Lung (tissue), 12 donors: ENCODE results near the gene PODXL. TPM values are rescaled to one million over a fixed set of nuclear protein-coding genes. Genes with fewer than 3 reads are reported as not detected.

ENCODE experiments used
- ATAC-seq: fragments of 200-7000 bp; cut with Tn5 transposase; one replicate; pipeline ENCODE4 v1.9.1; 2020; ENCODE audit warnings: moderate number of reproducible peaks; ENCODE audit not compliant: insufficient read depth, low FRiP score
- DNase-seq, 3 donors: peaks; one replicate each; pipeline ENCODE4 v3.0.0-alpha.2; 2013 to 2017
- H3K27ac ChIP-seq, 2 donors: one replicate each; pipeline ENCODE4 v1.5.1; 2013; ENCODE audit warnings: mild to moderate bottlenecking in 2 of 2, moderate library complexity in 2 of 2, control low read depth in 1 of 2, inconsistent platforms in 1 of 2, low read depth in 1 of 2, low read length in 1 of 2
- H3K27me3 ChIP-seq, 3 donors: one replicate each; pipeline ENCODE4 v1.5.1; 2013; ENCODE audit warnings: low read length in 2 of 3; ENCODE audit not compliant: control insufficient read depth in 3 of 3, insufficient read depth in 3 of 3
- H3K36me3 ChIP-seq, 4 donors: one replicate each; pipeline ENCODE4 v1.5.1; 2013; ENCODE audit warnings: low read length in 4 of 4, mild to moderate bottlenecking in 1 of 4, moderate library complexity in 1 of 4; ENCODE audit not compliant: control insufficient read depth in 4 of 4, insufficient read depth in 4 of 4
- H3K4me1 ChIP-seq, 5 donors: one replicate each; pipeline ENCODE4 v1.5.1; 2013; ENCODE audit warnings: low read length in 5 of 5, mild to moderate bottlenecking in 2 of 5, moderate library complexity in 1 of 5; ENCODE audit not compliant: control insufficient read depth in 5 of 5, insufficient read depth in 5 of 5
- H3K4me3 ChIP-seq: one replicate; pipeline ENCODE4 v1.5.1; 2013; ENCODE audit warnings: mild to moderate bottlenecking, control low read depth, moderate library complexity
- H3K9ac ChIP-seq, 2 donors: one replicate each; pipeline ENCODE4 v1.5.1; 2013; ENCODE audit warnings: low read length in 2 of 2, control low read depth in 1 of 2; ENCODE audit not compliant: insufficient read depth in 1 of 2
- H3K9me3 ChIP-seq, 4 donors: one replicate each; pipeline ENCODE4 v1.5.1; 2013; ENCODE audit warnings: low read length in 3 of 4, mild to moderate bottlenecking in 1 of 4, moderate library complexity in 1 of 4; ENCODE audit not compliant: control insufficient read depth in 4 of 4, insufficient read depth in 3 of 4
- WGBS, 2 donors: extraction: QIAGEN DNeasy Blood & Tissue Kit; methylation state at CpG; one replicate each; pipeline ENCODE4 v1.1.7; 2013; 5-methylcytosine and 5-hydroxymethylcytosine counted together
- polyA plus RNA-seq, 2 donors: library from polyadenylated mRNA; stranded (reverse); fragments of 200-250 nt; gene quantifications; one replicate each; pipeline ENCODE4 v1.2.1, GENCODE V29; 2013
- total RNA-seq, 2 donors: library from RNA; depleted of rRNA in 1 of 2; stranded (reverse); fragments of >200 nt in 1 of 2; gene quantifications; one replicate each; pipeline ENCODE4 v1.2.1, GENCODE V29; 2014 to 2021
- TF ChIP-seq, protein P1 (sequence below): IDR thresholded peaks from 2 replicates; pipeline ENCODE4 v1.5.1; 2012; ENCODE audit warnings: mild to moderate bottlenecking; ENCODE audit errors: control extremely low read depth, extremely low read depth
- donor health status: control.
- donor health status: control.
- donor health status: Bipolar disorder and iron deficiency.
- donor health status: healthy.
- donor health status: DM: yes; HTN: yes; CAD: no.

PODXL gene
- total and polyA plus RNA-seq, 4 donors: 24.3 to 133 (median 57.6) TPM

DNA sequence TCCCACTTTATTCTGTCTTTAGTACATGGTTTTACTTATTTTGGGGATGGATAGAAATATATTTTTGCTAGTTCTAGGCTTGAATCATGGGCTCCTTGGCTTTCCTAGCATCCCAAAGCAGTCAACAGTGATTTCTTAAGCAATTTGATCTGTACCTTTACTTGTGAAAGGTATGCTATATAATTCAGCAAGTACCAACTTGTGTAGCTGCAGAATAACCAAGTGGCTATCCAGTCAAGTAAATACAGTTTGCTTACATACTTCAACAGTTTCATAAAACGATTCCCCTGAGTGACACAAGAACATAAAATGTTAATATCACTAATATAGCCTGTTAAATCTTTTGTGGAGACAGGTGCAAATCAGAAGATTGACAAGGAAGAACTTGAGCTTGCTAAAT is 67.2 kb downstream of the PODXL start:
- WGBS, 2 donors: 67 to 96% methylated on average over 1 of the region's 1 CpG
- TF ChIP-seq, protein P1, sequence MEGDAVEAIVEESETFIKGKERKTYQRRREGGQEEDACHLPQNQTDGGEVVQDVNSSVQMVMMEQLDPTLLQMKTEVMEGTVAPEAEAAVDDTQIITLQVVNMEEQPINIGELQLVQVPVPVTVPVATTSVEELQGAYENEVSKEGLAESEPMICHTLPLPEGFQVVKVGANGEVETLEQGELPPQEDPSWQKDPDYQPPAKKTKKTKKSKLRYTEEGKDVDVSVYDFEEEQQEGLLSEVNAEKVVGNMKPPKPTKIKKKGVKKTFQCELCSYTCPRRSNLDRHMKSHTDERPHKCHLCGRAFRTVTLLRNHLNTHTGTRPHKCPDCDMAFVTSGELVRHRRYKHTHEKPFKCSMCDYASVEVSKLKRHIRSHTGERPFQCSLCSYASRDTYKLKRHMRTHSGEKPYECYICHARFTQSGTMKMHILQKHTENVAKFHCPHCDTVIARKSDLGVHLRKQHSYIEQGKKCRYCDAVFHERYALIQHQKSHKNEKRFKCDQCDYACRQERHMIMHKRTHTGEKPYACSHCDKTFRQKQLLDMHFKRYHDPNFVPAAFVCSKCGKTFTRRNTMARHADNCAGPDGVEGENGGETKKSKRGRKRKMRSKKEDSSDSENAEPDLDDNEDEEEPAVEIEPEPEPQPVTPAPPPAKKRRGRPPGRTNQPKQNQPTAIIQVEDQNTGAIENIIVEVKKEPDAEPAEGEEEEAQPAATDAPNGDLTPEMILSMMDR: no peak
- DNase-seq (no peak), ATAC-seq (no peak)
- Histone ChIP-seq H3K4me1 (no peaks in the 10 kb centered on the region), H3K4me3 (no peak overlapping the region), H3K9me3 (no peaks in the 10 kb centered on the region), H3K27me3 (no peaks in the 10 kb centered on the region), H3K27ac (no peak overlapping the region), H3K36me3 (peaks cover 0 to 9% (median 2%) of the 10 kb centered on the region in 4 donors), H3K9ac (no peak overlapping the region)

DNA sequence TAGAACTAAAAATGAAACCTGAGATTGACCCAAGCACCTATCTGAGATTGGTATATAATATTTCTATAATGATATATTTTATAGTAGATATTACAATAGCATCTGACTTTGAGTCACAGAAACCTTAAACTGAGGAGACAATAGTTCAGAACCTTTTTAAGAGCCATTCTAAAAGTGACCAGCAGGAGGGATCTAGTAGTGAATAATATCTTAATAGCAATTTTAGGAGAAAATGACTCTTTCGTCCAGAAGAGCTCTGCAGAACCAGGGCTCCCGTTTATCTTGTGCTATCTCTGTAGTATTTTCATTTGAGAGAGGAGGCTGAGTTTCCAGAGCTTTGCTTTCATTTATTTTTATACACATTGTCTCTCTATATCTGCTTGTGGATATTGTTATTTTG is 68.1 kb downstream of the PODXL start:
- Histone ChIP-seq H3K27ac (no peak overlapping the region), H3K9ac (no peak overlapping the region), H3K4me3 (no peak overlapping the region), H3K27me3 (no peaks in the 10 kb centered on the region), H3K9me3 (no peaks in the 10 kb centered on the region), H3K36me3 (peaks cover 0 to 9% (median 5%) of the 10 kb centered on the region in 4 donors), H3K4me1 (no peaks in the 10 kb centered on the region)
- no peak for ATAC-seq
- DNase-seq: no peak
- 84 to 94% methylated on average over 2 of the region's 2 CpGs for WGBS, 2 donors
- TF ChIP-seq, protein P1: no peak

DNA sequence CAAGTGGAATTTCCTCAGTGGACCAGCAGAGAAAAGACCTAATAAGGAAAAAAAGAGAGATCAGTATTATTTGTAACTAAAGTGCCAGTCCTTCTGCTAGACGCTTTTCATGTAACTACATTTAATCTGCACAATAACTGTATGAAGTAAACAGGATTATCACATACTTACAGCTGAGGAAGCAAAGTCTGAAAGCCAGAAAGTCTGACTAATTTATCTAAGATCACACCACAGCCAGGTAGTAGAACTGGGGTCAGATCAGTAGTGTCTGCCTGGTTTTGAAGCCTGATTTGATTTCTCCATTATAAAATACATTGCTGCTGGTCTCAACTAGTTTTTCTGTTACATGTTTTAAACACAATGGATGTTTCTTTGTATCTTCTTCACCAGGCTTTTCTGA is 69.2 kb downstream of the PODXL start:
- Histone ChIP-seq H3K9me3 (no peaks in the 10 kb centered on the region), H3K27ac (no peak overlapping the region), H3K9ac (no peak overlapping the region), H3K36me3 (peaks cover 0 to 9% (median 4%) of the 10 kb centered on the region in 4 donors), H3K4me1 (no peaks in the 10 kb centered on the region), H3K4me3 (no peak overlapping the region), H3K27me3 (no peaks in the 10 kb centered on the region)
- DNase-seq (no peak), ATAC-seq (no peak)
- 71 to 89% methylated on average over 1 of the region's 1 CpG for WGBS, 2 donors
- TF ChIP-seq, protein P1: no peak

DNA sequence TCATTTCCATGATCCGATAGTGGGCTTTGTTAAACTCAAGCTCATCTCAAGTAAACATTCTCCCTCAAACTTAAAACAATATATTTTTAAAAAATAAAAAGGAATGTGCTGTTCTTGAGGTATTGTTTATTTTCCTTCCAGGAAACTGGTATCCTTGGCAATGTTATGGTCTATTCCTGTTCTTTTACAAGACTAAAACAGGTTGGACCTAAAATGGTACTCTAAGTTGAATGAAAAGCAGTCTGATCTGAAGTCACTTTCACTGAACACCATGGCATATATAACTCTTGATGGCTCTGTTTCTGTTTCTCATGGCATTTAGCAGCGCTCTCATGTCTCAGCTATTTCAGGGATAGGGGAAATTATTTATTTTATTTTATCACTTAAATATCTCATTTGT is 70.1 kb downstream of the PODXL start:
- Histone ChIP-seq H3K9ac (no peak overlapping the region), H3K9me3 (no peaks in the 10 kb centered on the region), H3K4me1 (no peaks in the 10 kb centered on the region), H3K27me3 (no peaks in the 10 kb centered on the region), H3K4me3 (no peak overlapping the region), H3K27ac (no peak overlapping the region), H3K36me3 (peaks cover 0 to 9% (median 4%) of the 10 kb centered on the region in 4 donors)
- no peak for DNase-seq
- no peak for ATAC-seq
- WGBS, 2 donors: 85 to 89% methylated on average over 2 of the region's 2 CpGs
- TF ChIP-seq, protein P1: no peak
